ENCODE results near the gene C2orf72.
A peak's percentile ranks its signal among the peaks of the same experiment; 100 is the strongest.
"Not testable (repeated sequence)": the region's sequence is repeated elsewhere in the genome, so short reads cannot be mapped to it uniquely, and the experiment has no call there.

The C2orf72 gene

GRCh38 chr2:231047274-231047922, 10.1 kb downstream of the C2orf72 start:
- no peak for DNase-seq

DNA sequence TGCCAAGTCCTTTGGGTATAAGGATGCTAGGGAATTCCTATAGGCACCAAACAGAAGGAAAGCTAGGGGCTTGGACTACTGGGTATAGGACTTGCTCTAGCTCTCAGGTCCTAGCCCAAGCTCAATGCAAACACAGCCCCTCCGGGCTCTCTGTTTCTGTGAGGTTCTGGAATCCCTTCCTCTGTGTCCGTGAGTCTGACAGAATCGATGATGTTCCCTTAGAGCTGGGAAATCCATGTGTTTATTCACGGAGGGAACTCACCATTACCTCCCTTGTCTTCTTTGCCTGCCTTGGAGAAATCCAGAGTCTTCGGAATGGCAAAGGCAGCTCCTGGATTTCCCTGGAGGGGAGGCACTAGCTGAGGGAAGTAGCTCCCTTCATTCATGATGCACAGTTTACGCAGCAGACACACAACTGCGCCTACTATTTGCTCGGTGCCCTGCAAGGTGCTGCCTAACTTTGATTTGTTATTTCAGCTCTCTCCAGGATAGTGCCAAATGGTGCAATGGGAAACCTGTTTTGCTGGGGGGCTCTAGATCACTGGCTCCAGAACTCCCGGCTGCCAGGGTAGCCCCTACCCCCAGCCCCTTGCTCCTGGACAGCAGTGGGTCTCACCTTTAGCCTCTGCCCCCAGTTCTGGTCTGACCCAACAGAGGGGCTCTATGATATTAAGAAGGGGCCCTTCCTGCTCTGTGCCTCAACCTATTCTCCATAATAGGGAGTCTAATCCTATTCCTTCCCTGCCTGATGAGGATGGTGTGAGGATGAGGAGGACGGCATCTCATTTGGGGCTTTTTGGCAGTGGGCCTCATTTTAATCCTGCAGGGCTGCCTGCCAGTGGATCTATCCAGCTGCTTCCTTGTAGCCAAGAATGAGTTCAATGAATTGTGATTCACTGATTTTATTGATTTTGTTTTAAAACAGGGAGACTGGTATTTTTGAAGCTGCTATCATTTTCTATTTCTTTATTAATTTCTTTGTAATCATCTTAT, 10.9 kb downstream of the C2orf72 start:
- DNase-seq = no peak

GRCh38 chr2:231049286-231050017, 12.1 kb downstream of the C2orf72 start:
- no peak for DNase-seq

DNA sequence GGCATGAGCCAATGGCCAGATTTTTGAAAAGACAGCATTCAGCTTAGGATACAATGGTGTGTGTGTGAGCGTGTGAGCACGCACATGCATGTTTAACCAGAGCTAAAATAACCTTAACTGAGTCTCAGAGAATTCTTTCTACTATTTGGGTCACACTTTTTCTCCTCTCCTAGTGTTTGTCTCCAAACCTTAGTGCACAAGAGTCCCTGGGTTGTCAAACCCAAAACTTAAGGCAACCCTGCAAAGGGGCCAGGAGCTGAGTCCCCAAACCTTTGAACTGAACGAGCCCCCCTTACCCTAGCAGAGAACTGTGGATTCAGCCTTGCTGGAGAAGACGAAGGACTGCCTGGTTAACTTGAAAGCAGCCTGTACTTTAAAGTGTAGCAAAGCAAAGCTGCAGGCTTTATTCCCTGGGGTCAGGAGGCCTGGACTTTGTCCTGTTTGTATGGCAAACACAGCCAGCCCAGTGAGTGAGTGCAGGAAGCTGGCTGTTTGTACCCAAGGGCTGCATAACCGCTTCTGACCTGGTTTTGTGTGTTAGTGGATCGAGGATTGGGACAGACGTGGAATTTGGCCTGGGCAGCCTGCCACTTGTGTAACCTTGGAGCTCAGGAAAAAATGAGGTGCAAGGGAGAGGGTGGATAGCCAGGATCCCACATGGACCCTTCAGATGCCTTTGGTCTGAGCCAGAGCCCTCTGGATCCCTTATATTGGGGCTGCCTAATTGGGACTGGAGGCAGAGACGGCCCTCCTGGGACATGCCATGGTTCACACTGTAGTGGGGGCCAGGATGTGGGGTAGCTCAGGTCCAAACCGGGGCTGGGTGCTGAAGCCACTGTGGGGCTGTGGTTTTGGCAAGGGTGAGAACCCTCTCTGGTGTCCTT, 12.9 kb downstream of the C2orf72 start:
- DNase-seq = no peak

- DNase-seq = no peak
Measured at GRCh38 chr2:231051116-231051515, 13.8 kb downstream of the C2orf72 start.

DNA sequence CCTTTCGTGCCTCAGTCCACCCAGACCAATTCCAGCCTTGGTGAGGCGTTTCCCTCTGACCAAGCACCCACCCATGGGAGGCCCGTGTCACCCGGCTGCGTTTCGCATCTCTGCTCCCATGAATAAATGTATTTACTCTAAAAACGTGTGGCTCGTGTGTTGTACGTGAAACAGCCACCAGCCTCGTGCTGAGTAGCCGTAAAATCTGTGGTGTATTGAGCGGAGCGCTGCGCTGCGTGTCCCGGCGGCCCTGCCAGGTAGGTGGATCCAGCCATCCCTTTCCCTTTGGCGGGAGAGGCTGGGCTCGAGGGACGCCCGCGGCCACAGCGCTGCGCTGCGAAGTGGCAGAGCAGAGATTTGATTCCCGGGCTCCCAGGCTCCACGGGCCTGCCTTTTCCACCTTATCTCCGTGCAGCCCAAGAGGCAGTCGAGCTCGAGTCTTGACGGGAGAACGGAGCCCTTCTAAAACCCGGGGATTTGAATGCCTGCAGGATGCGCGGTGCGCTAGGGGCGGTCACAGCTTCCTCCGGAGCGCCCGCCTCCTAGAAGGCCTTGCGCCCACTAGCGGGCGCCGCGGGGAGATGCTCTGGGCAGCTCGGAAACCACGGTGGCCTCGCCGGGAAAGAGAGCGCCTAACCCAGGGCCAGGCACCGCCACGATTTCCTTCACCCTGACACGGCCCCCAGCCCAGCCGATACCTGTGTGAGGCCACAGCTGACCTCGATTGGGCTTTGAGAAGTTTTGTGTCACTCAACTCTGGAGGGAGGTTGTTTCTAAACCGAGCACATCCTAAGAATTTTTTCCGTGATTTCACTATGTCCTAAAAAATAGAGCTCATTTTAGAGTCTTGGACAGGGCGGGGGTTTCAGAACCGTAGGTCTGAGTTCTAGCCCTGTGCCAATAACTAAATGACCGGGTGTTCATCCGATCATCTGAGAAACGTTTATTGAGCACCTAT, 15.4 kb downstream of the C2orf72 start:
- DNase-seq = peak; percentile 88

DNA sequence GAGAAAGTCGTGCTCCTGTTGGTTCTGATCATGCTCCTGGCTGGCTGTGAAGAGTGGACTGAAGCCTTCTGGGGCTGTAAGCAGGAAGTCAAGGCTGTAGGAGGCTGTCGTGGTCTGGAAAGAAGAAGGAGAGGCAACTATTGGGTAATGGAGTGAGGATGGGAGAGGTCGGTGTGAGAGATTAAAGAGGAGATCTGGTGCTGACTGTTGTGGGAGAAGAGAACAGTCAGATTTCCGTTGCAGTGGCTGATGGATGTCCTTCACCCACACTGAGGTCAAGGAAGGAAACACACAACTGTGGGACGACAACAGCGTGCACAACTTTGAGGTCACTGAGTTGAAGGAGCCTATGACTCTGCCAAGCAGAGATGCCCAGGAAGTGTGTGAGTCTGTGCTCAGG, 16.5 kb downstream of the C2orf72 start:
- DNase-seq = no peak

GRCh38 chr2:231056453-231057416, 19.4 kb downstream of the C2orf72 start, which contains the start of gene PSMD1:
PSMD1 (plus strand) TSS chr2:231056867; CDS start chr2:231057026, 159 bp downstream.
- peak; percentile 97 for DNase-seq

DNA sequence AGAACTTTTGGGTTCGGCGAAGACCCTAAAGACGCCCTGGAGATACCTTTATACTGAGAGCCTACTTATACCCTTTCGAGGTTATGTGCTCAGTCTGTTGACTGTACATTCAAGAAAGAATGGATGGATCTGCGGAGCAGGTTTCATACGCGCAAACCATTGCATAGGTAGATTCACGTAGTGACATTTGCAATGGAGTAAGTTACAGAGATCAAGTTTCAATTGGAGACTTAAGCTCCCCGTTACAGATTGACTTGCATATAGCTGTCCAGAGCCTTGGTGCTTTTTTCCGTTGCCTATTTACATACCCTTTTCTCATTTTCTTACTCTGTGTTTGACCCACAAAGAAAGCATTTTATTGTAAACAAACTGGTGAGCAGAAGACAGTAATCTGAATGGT, 20.3 kb downstream of the C2orf72 start:
- no peak for DNase-seq

- DNase-seq = no peak
Measured at GRCh38 chr2:231058761-231059550, 21.6 kb downstream of the C2orf72 start.

DNA sequence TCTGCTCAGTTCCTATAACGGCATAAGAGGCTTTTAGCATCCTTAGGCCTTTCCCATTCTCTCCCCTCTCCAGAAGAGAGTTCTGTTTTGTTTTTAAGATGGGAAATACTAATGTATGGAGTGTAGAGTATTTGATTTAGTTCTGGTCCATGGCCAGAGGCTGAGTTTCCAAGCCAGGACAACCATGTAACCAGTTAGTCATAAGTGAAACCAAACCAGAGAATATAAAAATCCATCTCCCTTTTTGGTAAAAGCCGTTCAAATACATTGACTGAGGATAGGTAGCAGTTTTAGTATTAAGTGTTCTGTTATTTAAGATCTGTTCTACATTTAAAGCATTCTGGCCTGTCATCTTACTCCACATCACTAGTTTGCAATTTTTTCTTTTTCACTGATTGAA, 22.4 kb downstream of the C2orf72 start:
- no peak for DNase-seq

DNA sequence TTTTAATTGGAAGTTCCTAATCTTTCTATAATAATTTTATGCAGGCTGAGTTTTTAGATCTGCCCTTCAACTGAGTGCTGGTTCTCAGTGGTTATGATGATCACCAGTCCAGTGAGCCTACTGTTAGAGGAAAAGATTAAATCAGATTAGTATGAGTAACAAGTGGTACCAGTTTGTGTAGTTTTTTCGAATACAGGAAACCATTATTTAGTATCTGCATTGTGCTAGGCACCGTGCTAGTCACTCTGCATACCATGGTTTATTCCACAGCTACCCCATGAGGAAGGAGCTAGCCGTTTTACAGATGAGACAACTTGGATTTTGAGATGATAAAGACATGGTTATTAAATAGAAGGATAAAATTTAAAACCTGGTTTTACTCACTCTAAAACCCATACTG, 25.5 kb downstream of the C2orf72 start:
- DNase-seq = no peak

DNA sequence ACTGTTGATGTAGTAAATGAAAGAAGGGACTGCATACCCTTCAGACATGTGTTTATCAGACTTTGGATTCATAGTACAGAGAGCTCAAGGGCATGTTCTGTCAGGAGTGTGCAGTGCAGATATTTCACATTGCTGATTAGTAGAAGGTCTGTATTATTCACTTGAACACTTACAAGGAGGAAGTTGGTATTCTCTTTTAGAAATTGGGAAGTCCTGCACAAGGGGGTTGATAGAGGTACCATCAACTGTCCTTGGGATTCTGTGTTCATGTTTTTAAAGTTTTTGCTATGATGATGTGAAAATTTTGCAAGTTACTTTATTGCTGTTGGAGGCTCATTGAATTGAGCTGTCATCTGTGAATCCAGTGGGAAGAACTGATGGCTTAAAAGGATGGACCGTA, 26.0 kb downstream of the C2orf72 start:
- DNase-seq = no peak

DNA sequence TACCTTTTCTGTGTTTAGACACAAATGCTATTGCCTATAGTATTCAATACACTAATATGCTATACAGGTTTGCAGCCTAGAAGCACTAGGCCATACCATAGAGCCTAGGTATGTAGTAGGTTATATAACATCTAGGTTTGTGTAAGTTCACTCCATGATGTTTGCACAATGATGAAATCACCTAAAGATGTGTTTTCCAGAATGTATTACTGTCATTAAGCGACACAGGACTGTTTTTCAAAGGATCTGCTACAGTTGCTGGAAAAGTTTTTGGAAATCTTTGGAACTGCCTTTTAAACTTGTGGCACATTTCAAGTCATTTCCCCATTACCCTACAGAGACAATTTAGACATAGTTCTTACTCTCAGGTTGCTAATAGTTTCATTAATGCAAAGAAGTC, 28.6 kb downstream of the C2orf72 start:
- DNase-seq = no peak

GRCh38 chr2:231067531-231067930, 30.2 kb downstream of the C2orf72 start:
- DNase-seq = not testable (repeated sequence)

GRCh38 chr2:231068525-231069222, 31.4 kb downstream of the C2orf72 start:
- DNase-seq = no peak

- no peak for DNase-seq
Measured at GRCh38 chr2:231069379-231070054, 32.2 kb downstream of the C2orf72 start.

DNA sequence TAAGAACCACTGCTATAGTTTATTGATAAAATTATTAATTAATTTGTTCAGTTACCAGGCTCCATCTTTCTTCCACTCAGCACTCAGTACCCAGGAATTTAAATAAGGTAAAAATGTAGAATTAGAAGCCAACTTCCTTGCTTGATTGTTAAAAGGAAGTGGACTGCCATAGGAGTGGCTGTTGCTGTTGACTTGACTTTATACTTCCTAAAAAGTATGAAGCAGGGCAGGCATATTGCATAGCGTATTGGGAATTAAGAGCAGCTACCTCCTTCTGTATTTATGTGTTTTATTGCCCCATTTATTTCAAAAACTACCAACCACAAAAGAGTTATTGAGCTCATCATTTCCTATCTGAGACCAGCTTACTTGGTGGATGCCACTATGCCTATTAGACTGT, 47.2 kb downstream of the C2orf72 start:
- no peak for DNase-seq

All from right forelimb (tissue), 1 donor.